Spleen (tissue), 11 donors: ENCODE data around the gene FSTL5. TPM values are rescaled to one million over a fixed set of nuclear protein-coding genes. Genes with fewer than 3 reads are reported as not detected.

ENCODE experiments used
- DNase-seq: peaks from one replicate; pipeline ENCODE4 v3.0.0-alpha.2; 2020
- H3K27ac ChIP-seq, 8 donors: fragments of 200-600 bp; sonication (generic) in 7 of 8; 1 replicate in 4 of 8; 2 replicates in 4 of 8; pipeline versions ENCODE4 v1.5.0 to v1.8.0; 2016 to 2021; ENCODE audit warnings: inconsistent platforms in 4 of 8, mild to moderate bottlenecking in 4 of 8, moderate library complexity in 1 of 8
- H3K27me3 ChIP-seq, 7 donors: fragments of 200-600 bp; sonication (generic) in 6 of 7; replicated peaks in 1 of 7; 1 replicate in 4 of 7; 2 replicates in 3 of 7; pipeline versions ENCODE4 v1.5.0 to v1.8.0; 2016 to 2021; ENCODE audit warnings: inconsistent platforms in 3 of 7, mild to moderate bottlenecking in 1 of 7
- H3K36me3 ChIP-seq, 6 donors: fragments of 200-600 bp; sonication (generic) in 5 of 6; 1 replicate in 4 of 6; 2 replicates in 2 of 6; pipeline versions ENCODE4 v1.5.0 to v1.8.0; 2016 to 2021; ENCODE audit warnings: inconsistent platforms in 2 of 6
- H3K4me1 ChIP-seq, 6 donors: fragments of 200-600 bp; sonication (generic) in 5 of 6; 1 replicate in 3 of 6; 2 replicates in 3 of 6; pipeline versions ENCODE4 v1.5.0 to v1.8.0; 2016 to 2021; ENCODE audit warnings: inconsistent platforms in 3 of 6
- H3K4me3 ChIP-seq, 8 donors: fragments of 200-600 bp; sonication (generic) in 7 of 8; 1 replicate in 4 of 8; 2 replicates in 4 of 8; pipeline versions ENCODE4 v1.5.0 to v1.8.0; 2016 to 2021; ENCODE audit warnings: inconsistent platforms in 4 of 8, mild to moderate bottlenecking in 4 of 8, moderate library complexity in 2 of 8
- H3K9me3 ChIP-seq, 8 donors: fragments of 200-600 bp; sonication (generic) in 7 of 8; 1 replicate in 4 of 8; 2 replicates in 4 of 8; pipeline versions ENCODE4 v1.5.0 to v1.8.0; 2016 to 2021; ENCODE audit warnings: inconsistent platforms in 4 of 8
- POLR2A ChIP-seq, 3 donors: fragments of 450-650 bp; IDR thresholded peaks; one replicate each; pipeline ENCODE4 v1.5.1; 2017; ENCODE audit warnings: antibody characterized with exemption in 3 of 3, mild to moderate bottlenecking in 1 of 3
- POLR2AphosphoS5 ChIP-seq, 3 donors: sonication (generic); formaldehyde crosslinking; IDR thresholded peaks; one replicate each; pipeline ENCODE4 v1.5.1; 2017; ENCODE audit warnings: antibody characterized with exemption in 3 of 3
- WGBS, 5 donors: extraction: QIAGEN DNeasy Blood & Tissue Kit in 3 of 5; methylation state at CpG; one replicate each; pipeline versions ENCODE4 v1.1.5 to v1.1.7; 2013 to 2018; 5-methylcytosine and 5-hydroxymethylcytosine counted together
- intact Hi-C: fragments of 100-400 bp; cut with DNase I; formaldehyde crosslinking; loops from one replicate; pipeline ENCODE4 v1.15.0; 2023; ENCODE audit warnings: low total_unique reads
- polyA plus RNA-seq, 3 donors: library from polyadenylated mRNA; stranded (reverse); fragments of 200-250 nt; gene quantifications; one replicate each; pipeline ENCODE4 v1.2.1, GENCODE V29; 2013
- total RNA-seq, 7 donors: library from RNA; depleted of rRNA in 3 of 7; stranded (reverse); fragments of >200 nt in 3 of 7; fragmentation: NEBNext Ultra II Directional in 4 of 7; extraction: Animal tissue kit (Norgen Biotek cat#: 25700) in 4 of 7; gene quantifications; one replicate each; pipeline versions ENCODE4 v1.1.0 to v1.2.1, GENCODE V29; 2016 to 2021
- TF ChIP-seq, protein P1 (sequence below), 11 experiments: fragments of 200-600 bp in 7 of 11; fragments of 450-650 bp in 4 of 11; sonication (generic) in 4 of 11; IDR thresholded peaks in 8 of 11; conservative IDR thresholded peaks in 3 of 11; 1 replicate in 7 of 11; 2 replicates in 4 of 11; pipeline versions ENCODE4 v1.4.0 to v1.8.0; 2016 to 2021; ENCODE audit warnings: antibody characterized with exemption in 11 of 11, inconsistent platforms in 4 of 11, mild to moderate bottlenecking in 1 of 11
- donor health status: healthy with polysubstance abuse.
- donor health status: DM: no; HTN: no; CAD: no; lungs with moderate emphysema.
- donor health status: DM: no; HTN: no; CAD: no.
- donor health status: Bipolar disorder and iron deficiency.
- donor health status: healthy.
- donor health status: DM: no; HTN: no; CAD: no.
- donor health status: DM: yes; HTN: yes; CAD: no.

Gene FSTL5
- total and polyA plus RNA-seq, 10 donors = 0.02 TPM; not detected in 9

DNA sequence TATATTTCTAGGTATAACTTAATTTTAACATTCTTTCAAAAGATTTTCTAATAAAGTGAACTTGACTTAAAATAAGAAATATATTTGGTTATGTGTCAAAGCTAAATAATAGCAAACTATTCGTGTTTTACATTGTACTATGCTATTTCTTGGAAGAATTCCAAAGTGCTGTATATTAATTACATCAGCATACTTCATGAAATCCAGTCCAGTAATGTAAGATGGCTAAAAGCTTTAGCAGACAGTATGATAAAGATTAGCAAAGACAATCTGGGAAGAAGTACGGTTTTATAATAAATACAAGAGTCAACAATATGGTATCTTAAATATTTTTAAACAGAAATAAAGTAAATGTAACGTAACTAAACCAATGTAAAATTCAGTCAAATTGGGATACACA is 125.7 kb downstream of the FSTL5 start:
- Histone ChIP-seq H3K4me3 (no peak overlapping the region), H3K36me3 (no peaks in the 10 kb centered on the region), H3K27ac (no peak overlapping the region), H3K9me3 (no peaks in the 10 kb centered on the region), H3K4me1 (no peaks in the 10 kb centered on the region), H3K27me3 (no peaks in the 10 kb centered on the region)
- 68 to 77% (median 71%) methylated on average over 3 of the region's 3 CpGs for WGBS, 5 donors
- no peak for DNase-seq
- intact Hi-C loops = no loop called here
- TF ChIP-seq, protein P1, sequence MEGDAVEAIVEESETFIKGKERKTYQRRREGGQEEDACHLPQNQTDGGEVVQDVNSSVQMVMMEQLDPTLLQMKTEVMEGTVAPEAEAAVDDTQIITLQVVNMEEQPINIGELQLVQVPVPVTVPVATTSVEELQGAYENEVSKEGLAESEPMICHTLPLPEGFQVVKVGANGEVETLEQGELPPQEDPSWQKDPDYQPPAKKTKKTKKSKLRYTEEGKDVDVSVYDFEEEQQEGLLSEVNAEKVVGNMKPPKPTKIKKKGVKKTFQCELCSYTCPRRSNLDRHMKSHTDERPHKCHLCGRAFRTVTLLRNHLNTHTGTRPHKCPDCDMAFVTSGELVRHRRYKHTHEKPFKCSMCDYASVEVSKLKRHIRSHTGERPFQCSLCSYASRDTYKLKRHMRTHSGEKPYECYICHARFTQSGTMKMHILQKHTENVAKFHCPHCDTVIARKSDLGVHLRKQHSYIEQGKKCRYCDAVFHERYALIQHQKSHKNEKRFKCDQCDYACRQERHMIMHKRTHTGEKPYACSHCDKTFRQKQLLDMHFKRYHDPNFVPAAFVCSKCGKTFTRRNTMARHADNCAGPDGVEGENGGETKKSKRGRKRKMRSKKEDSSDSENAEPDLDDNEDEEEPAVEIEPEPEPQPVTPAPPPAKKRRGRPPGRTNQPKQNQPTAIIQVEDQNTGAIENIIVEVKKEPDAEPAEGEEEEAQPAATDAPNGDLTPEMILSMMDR (IDR thresholded peaks at IDR 0.05 in 8 of 11, conservative IDR thresholded peaks at IDR 0.05 in 3 of 11) = no peak
- TF ChIP-seq POLR2AphosphoS5 (IDR thresholded peaks at IDR 0.05) = no peak
- no peak for TF ChIP-seq POLR2A (IDR thresholded peaks at IDR 0.05)

DNA sequence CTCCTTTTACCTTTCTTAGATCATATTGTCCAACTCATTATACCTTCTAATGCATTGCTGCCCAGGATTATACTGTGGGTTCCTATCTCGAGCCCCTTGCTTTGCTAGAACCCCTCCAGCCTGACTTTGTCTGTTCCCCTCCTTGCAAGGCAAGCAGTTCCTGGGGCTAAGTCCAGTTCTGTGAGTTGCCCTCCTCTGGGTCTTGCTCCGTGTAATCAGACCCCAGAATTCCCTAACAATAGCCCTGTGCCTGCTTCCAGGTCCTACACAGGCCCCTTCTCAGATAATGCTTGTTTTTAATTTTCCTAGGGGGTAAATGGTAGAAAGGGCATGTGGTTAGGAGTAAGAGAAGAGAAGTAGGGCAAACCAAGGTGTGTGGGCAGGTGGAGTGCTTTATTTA is 145.9 kb downstream of the FSTL5 start:
- H3K27ac ChIP-seq = no peak overlapping the region
- no peak for TF ChIP-seq POLR2AphosphoS5 (IDR thresholded peaks at IDR 0.05)
- TF ChIP-seq POLR2A (IDR thresholded peaks at IDR 0.05) = no peak
- TF ChIP-seq, protein P1 (IDR thresholded peaks at IDR 0.05 in 8 of 11, conservative IDR thresholded peaks at IDR 0.05 in 3 of 11) = no peak
- no peaks in the 10 kb centered on the region for H3K4me1 ChIP-seq
- DNase-seq = no peak
- no peaks in the 10 kb centered on the region for H3K36me3 ChIP-seq
- H3K9me3 ChIP-seq = peaks cover 0 to 3% (median 0%) of the 10 kb centered on the region in 8 donors
- intact Hi-C loops = no loop called here
- WGBS, 5 donors = 43 to 62% (median 50%) methylated on average over 2 of the region's 2 CpGs
- H3K4me3 ChIP-seq = no peak overlapping the region
- no peaks in the 10 kb centered on the region for H3K27me3 ChIP-seq

DNA sequence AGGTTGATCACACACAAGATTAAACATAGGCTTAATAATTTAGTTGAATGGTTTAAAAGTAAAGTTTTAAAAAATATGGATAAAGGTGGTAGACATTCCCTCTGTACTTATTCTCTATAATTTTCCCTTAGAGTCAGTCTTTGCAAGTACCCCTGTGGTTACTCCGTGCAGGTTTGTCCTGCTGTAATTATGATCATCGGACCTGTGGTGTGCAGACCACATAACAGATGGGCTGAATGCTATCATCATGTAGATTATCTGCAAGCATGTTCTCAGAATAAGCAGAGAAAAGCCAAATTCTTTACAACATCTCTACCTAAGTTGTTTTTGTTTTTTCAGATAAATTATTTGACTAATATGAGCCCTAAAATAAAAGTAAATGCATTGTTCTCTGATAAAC is 146.8 kb downstream of the FSTL5 start:
- peaks cover 0 to 3% (median 0%) of the 10 kb centered on the region in 8 donors for H3K9me3 ChIP-seq
- no peak overlapping the region for H3K4me3 ChIP-seq
- TF ChIP-seq POLR2AphosphoS5 (IDR thresholded peaks at IDR 0.05) = no peak
- TF ChIP-seq, protein P1 (IDR thresholded peaks at IDR 0.05 in 8 of 11, conservative IDR thresholded peaks at IDR 0.05 in 3 of 11) = no peak
- TF ChIP-seq POLR2A (IDR thresholded peaks at IDR 0.05) = no peak
- H3K27me3 ChIP-seq = no peaks in the 10 kb centered on the region
- 78 to 89% (median 80%) methylated on average over 2 of the region's 2 CpGs for WGBS, 5 donors
- no peaks in the 10 kb centered on the region for H3K36me3 ChIP-seq
- no peak overlapping the region for H3K27ac ChIP-seq
- intact Hi-C loops = no loop called here
- DNase-seq = no peak
- H3K4me1 ChIP-seq = no peaks in the 10 kb centered on the region

DNA sequence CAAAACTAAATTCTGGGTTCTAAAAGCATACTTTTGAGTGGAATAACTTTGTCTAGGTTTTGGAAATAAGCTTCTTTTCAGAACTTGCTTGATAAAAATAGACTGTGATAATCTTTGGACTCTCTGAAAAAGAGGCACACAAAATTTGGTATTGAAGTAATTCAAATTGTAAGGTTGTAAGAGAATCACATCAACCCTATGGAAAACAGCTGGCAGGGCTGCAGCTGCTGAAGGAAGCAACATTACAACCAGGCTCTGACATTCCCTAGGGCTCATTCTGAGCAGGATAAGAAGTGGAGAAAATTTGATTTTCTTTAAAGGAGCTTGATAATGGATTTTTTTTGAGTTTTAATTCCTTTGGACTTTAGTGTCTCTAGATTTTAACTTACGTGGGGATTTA is 147.6 kb downstream of the FSTL5 start:
- no peak overlapping the region for H3K27ac ChIP-seq
- no peak overlapping the region for H3K4me3 ChIP-seq
- no peak for TF ChIP-seq POLR2A (IDR thresholded peaks at IDR 0.05)
- TF ChIP-seq, protein P1 (IDR thresholded peaks at IDR 0.05 in 8 of 11, conservative IDR thresholded peaks at IDR 0.05 in 3 of 11) = no peak
- no peak for TF ChIP-seq POLR2AphosphoS5 (IDR thresholded peaks at IDR 0.05)

More for the DNA sequence above, 147.6 kb downstream of the FSTL5 start:
- Histone ChIP-seq H3K27me3 (no peaks in the 10 kb centered on the region), H3K36me3 (no peaks in the 10 kb centered on the region), H3K9me3 (peaks cover 0 to 3% (median 0%) of the 10 kb centered on the region in 8 donors), H3K4me1 (no peaks in the 10 kb centered on the region)
- intact Hi-C loops = no loop called here
- 0% methylated on average over 1 of the region's 1 CpG for WGBS, 5 donors
- DNase-seq = no peak
